Measurements from ENCODE around the gene UGT1A8.

The UGT1A8 gene

DNA sequence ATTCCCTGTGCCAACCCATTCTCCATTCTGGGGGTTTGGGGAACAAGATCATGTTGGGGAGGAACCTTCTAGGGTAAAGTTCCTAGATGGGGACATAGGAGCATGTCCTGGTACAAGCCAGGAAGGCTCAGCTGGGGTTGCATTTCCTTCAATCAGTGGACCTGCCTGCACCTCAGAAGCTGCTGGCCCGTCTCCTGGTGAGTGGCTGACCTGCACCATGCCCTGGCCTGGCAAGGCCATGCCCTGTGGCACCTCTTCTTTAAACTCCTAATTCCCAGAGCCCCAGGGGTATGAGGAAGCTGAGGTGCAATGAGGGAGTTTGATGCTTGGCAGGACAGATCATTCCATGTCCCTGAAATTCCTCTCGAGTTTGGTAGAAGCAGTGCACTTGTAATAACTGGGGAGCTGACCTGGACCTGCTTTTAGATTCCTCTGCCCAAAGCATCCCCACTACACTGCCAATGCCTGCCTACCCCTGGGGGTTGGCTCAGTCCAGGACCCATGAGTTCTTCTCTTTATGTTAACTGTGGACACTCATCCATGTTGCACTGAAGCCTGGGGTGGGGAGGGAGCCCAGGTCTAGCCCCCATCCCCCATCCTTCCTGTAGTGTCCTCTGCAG is 186.0 kb downstream of the UGT1A8 start:
- in situ Hi-C loops (cut with HindIII; ENCODE audit: low pct_ligation_motif_present, low pct_unique_long_range_greater_than_20kb, low sequenced_read_pairs), result no loop called here
- DNase-seq, result no peak

- in situ Hi-C loops (cut with HindIII; ENCODE audit: low pct_ligation_motif_present, low pct_unique_long_range_greater_than_20kb, low sequenced_read_pairs), result no loop called here
Measured at GRCh38 chr2:233803994-233804393, 186.6 kb downstream of the UGT1A8 start.

GRCh38 chr2:233807215-233807865 is 189.9 kb downstream of the UGT1A8 start:
- in situ Hi-C loops (cut with HindIII; ENCODE audit: low pct_ligation_motif_present, low pct_unique_long_range_greater_than_20kb, low sequenced_read_pairs), result no loop called here

More at GRCh38 chr2:233803994-233804393, 186.6 kb downstream of the UGT1A8 start:
- no peak for DNase-seq

GRCh38 chr2:233807966-233808935 is 190.8 kb downstream of the UGT1A8 start:
- in situ Hi-C loops (cut with HindIII; ENCODE audit: low pct_ligation_motif_present, low pct_unique_long_range_greater_than_20kb, low sequenced_read_pairs), result no loop called here
- DNase-seq, result no peak

More at GRCh38 chr2:233807215-233807865, 189.9 kb downstream of the UGT1A8 start:
- DNase-seq, result no peak

- in situ Hi-C loops (cut with HindIII; ENCODE audit: low pct_ligation_motif_present, low pct_unique_long_range_greater_than_20kb, low sequenced_read_pairs), result no loop called here
- no peak for DNase-seq
Measured at GRCh38 chr2:233810385-233810784, 193.0 kb downstream of the UGT1A8 start.

GRCh38 chr2:233811087-233811486 is 193.7 kb downstream of the UGT1A8 start:
- no peak for DNase-seq
- in situ Hi-C loops (cut with HindIII; ENCODE audit: low pct_ligation_motif_present, low pct_unique_long_range_greater_than_20kb, low sequenced_read_pairs), result no loop called here

GRCh38 chr2:233811732-233812131 is 194.3 kb downstream of the UGT1A8 start:
- DNase-seq, result no peak
- in situ Hi-C loops (cut with HindIII; ENCODE audit: low pct_ligation_motif_present, low pct_unique_long_range_greater_than_20kb, low sequenced_read_pairs), result no loop called here

GRCh38 chr2:233813236-233814055 is 196.0 kb downstream of the UGT1A8 start:
- in situ Hi-C loops (cut with HindIII; ENCODE audit: low pct_ligation_motif_present, low pct_unique_long_range_greater_than_20kb, low sequenced_read_pairs), result no loop called here
- no peak for DNase-seq

DNA sequence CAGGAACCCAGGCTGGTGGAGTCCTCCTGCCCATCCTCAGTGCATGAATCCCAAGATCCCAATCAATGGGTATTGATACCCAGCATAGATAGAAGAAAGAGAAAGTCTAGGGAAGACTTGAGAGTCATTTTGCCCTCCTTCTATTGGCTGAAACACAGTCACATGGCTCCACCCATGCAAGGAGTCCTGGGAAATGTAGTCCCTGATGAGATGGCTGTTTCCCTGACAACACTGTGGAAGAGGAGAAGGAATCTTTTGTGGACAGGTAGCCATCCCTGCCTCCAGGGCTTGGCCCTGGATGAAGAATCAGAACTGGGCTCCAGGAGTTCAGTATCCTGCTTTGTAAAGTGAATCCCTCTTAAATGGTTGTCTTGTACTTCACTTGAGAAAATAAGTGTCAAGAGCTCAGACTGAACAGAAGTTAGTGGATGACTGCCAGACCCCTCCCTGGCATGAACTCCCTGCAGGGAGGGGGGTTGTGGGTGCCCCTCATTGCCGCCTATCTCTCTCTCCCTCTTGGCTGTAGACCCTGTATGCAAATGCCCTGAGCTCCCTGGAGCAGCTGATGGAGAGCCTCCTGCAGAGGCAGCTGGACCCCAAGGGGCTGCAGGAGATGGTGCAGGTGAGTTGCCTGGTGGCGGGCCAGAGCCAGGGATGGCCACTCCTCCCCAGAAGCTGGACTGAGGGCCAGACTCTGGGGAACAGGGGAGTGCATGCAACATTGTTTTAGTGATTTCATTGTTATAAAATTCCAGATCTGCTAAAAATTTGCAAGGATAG is 196.8 kb downstream of the UGT1A8 start:
- DNase-seq, result no peak
- in situ Hi-C loops (cut with HindIII; ENCODE audit: low pct_ligation_motif_present, low pct_unique_long_range_greater_than_20kb, low sequenced_read_pairs), result no loop called here

GRCh38 chr2:233815861-233816260 is 198.4 kb downstream of the UGT1A8 start:
- DNase-seq, result no peak
- in situ Hi-C loops (cut with HindIII; ENCODE audit: low pct_ligation_motif_present, low pct_unique_long_range_greater_than_20kb, low sequenced_read_pairs), result no loop called here

- no peak for DNase-seq
- in situ Hi-C loops (cut with HindIII; ENCODE audit: low pct_ligation_motif_present, low pct_unique_long_range_greater_than_20kb, low sequenced_read_pairs), result no loop called here
Measured at GRCh38 chr2:233816334-233816733, 198.9 kb downstream of the UGT1A8 start.

- in situ Hi-C loops (cut with HindIII; ENCODE audit: low pct_ligation_motif_present, low pct_unique_long_range_greater_than_20kb, low sequenced_read_pairs), result no loop called here
- no peak for DNase-seq
Measured at GRCh38 chr2:233816771-233817170, 199.3 kb downstream of the UGT1A8 start.

- DNase-seq, result no peak
- in situ Hi-C loops (cut with HindIII; ENCODE audit: low pct_ligation_motif_present, low pct_unique_long_range_greater_than_20kb, low sequenced_read_pairs), result no loop called here
Measured at GRCh38 chr2:233817361-233817911, 200.0 kb downstream of the UGT1A8 start.

GRCh38 chr2:233817995-233818638 is 200.7 kb downstream of the UGT1A8 start:
- in situ Hi-C loops (cut with HindIII; ENCODE audit: low pct_ligation_motif_present, low pct_unique_long_range_greater_than_20kb, low sequenced_read_pairs), result no loop called here
- DNase-seq, result no peak

DNA sequence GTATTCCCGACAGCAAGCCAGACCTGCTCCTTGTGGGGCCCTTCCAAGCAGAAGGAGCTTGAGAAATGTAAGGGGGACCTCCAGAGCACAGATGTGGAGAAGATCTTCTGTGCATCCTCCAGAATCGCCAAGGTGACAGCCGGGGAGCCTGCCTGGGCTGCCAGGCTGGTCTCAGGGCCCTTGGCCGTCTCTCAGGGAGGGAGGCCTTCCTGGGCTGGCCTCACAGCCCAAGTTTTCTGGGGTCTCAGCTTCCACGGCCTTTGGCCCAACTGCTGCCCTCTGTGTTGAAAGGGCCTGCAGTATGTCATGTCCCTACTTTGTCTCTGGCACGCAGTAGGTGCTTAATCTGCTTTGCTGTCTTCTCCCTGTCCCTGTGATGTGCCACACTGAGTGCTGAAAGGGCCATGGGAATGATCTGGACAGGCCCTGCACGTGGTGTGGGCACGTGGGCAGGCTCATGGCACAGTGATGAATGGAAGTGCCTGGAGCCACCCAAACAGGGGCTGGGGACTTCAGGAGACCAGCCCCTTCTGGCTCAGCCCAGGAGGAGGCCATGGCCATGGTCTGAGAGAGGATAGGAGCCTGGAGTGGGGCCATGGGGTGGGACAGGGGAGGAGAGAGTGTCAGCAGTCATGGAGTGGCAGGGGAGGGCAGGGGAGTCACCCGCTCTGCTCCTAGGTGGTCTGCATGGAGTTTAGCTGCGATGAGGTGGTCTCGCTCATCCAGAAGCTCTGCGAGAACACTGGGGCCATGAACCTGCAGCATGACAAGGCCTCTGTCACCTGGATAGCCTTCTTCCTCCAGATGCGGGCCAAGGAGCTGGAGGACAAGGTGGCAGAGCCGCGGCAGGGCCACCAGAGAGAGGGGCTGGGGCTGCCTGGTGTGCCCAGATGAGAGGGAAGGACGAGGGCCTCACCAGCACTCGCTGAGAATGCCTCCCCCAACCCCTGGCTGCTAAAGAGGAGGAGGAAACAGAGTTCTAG is 201.5 kb downstream of the UGT1A8 start:
- DNase-seq, result no peak
- in situ Hi-C loops (cut with HindIII; ENCODE audit: low pct_ligation_motif_present, low pct_unique_long_range_greater_than_20kb, low sequenced_read_pairs), result no loop called here
